CD4-positive, alpha-beta T cell treated with Interleukin-15 for 1 hour (primary cell): Measurements from ENCODE around the gene SNX1.
"Not testable (repeated sequence)": the region's sequence is repeated elsewhere in the genome, so short reads cannot be mapped to it uniquely, and the experiment has no call there.

Experiments
- DNase-seq: peaks from one replicate; pipeline ENCODE4 v3.0.0-alpha.2; 2020

SNX1 gene

GRCh38 chr15:64120322-64120721 is 24.5 kb downstream of the SNX1 start:
- DNase-seq = not testable (repeated sequence)

- no peak for DNase-seq
These were observed 25.8 kb downstream of the SNX1 start for GRCh38 chr15:64121614-64122013.

- DNase-seq = no peak
These were observed 26.7 kb downstream of the SNX1 start for GRCh38 chr15:64122444-64122843.

- no peak for DNase-seq
These were observed 27.2 kb downstream of the SNX1 start for GRCh38 chr15:64122936-64123351.

- no peak for DNase-seq
These were observed 30.2 kb downstream of the SNX1 start for GRCh38 chr15:64125978-64126377.

- DNase-seq = no peak
These were observed 31.9 kb downstream of the SNX1 start for GRCh38 chr15:64127521-64128270.

- DNase-seq = no peak
These were observed 34.4 kb downstream of the SNX1 start for GRCh38 chr15:64130159-64130558.

- no peak for DNase-seq
These were observed 35.8 kb downstream of the SNX1 start for GRCh38 chr15:64131547-64131946.

- DNase-seq = no peak
These were observed 36.4 kb downstream of the SNX1 start for GRCh38 chr15:64132217-64132616.

- no peak for DNase-seq
These were observed 38.0 kb downstream of the SNX1 start for GRCh38 chr15:64133623-64134344.

GRCh38 chr15:64134345-64134829 is 38.6 kb downstream of the SNX1 start:
- no peak for DNase-seq

GRCh38 chr15:64136347-64136746 is 40.6 kb downstream of the SNX1 start:
- DNase-seq = no peak

GRCh38 chr15:64137226-64137833 is 41.5 kb downstream of the SNX1 start:
- DNase-seq = peak; percentile 49

- DNase-seq = no peak
These were observed 42.7 kb downstream of the SNX1 start for GRCh38 chr15:64138331-64138941.

- no peak for DNase-seq
These were observed 46.2 kb downstream of the SNX1 start for GRCh38 chr15:64141798-64142512.

- DNase-seq = no peak
These were observed 47.5 kb downstream of the SNX1 start for GRCh38 chr15:64143276-64143675.

- DNase-seq = no peak
These were observed 48.4 kb downstream of the SNX1 start for GRCh38 chr15:64144192-64144564.

- no peak for DNase-seq
These were observed 48.9 kb downstream of the SNX1 start for GRCh38 chr15:64144565-64145281.

GRCh38 chr15:64146041-64146440 is 50.3 kb downstream of the SNX1 start:
- no peak for DNase-seq

GRCh38 chr15:64146520-64146884 is 50.7 kb downstream of the SNX1 start:
- DNase-seq = no peak

GRCh38 chr15:64146885-64147681 is 51.3 kb downstream of the SNX1 start:
- no peak for DNase-seq
